Fibroblast of the aortic adventitia (primary cell): ENCODE measurements around the gene FAM53B. TPM values are rescaled to one million over a fixed set of nuclear protein-coding genes. Genes with fewer than 3 reads are reported as not detected.

Experiments
- DNase-seq: peaks from one replicate; pipeline ENCODE4 v3.0.0-alpha.2; 2010; ENCODE audit warnings: low read depth
- H3K4me3 ChIP-seq: 2 replicates; pipeline ENCODE4 v1.5.1; 2011; ENCODE audit warnings: low read depth, mild to moderate bottlenecking, control low read depth, low read length, moderate library complexity
- CTCF ChIP-seq: IDR thresholded peaks from 2 replicates; pipeline ENCODE4 v1.5.1; 2011; ENCODE audit warnings: mild to moderate bottlenecking, low read length, control low read depth, inconsistent platforms; ENCODE audit not compliant: insufficient read depth
- total RNA-seq: library from RNA; depleted of rRNA; stranded (reverse); fragments of >200 nt; gene quantifications from 2 replicates; pipeline ENCODE4 v1.2.3, GENCODE V29; 2012; ENCODE audit warnings: low replicate concordance

Gene FAM53B
- total RNA-seq, 1 donor, result 9.2 TPM

GRCh38 chr10:124677749-124678556 is 66.2 kb downstream of the FAM53B start:
- no peak overlapping the region for H3K4me3 ChIP-seq
- TF ChIP-seq CTCF, result no peak
- peak; percentile 23 for DNase-seq

GRCh38 chr10:124677293-124677699 is 66.9 kb downstream of the FAM53B start:
- no peak for DNase-seq
- no peak overlapping the region for H3K4me3 ChIP-seq
- TF ChIP-seq CTCF, result no peak

- no peak overlapping the region for H3K4me3 ChIP-seq
- no peak for TF ChIP-seq CTCF
- no peak for DNase-seq
These were observed 67.6 kb downstream of the FAM53B start for GRCh38 chr10:124676416-124677062.

GRCh38 chr10:124675824-124676223 is 68.4 kb downstream of the FAM53B start:
- no peak for TF ChIP-seq CTCF
- no peak for DNase-seq
- no peak overlapping the region for H3K4me3 ChIP-seq

- no peak overlapping the region for H3K4me3 ChIP-seq
- no peak for DNase-seq
- no peak for TF ChIP-seq CTCF
These were observed 68.9 kb downstream of the FAM53B start for GRCh38 chr10:124675261-124675660.

- H3K4me3 ChIP-seq, result no peak overlapping the region
- TF ChIP-seq CTCF, result no peak
- no peak for DNase-seq
These were observed 69.4 kb downstream of the FAM53B start for GRCh38 chr10:124674768-124675222.
